H4 (cell line): ENCODE data around the gene NR2F1. TPM values are rescaled to one million over a fixed set of nuclear protein-coding genes. Genes with fewer than 3 reads are reported as not detected.

ENCODE experiments used
- DNase-seq: peaks from one replicate; pipeline ENCODE4 v3.0.0-alpha.2; 2015; ENCODE audit warnings: low spot score
- total RNA-seq: library from RNA; depleted of rRNA; stranded (reverse); fragments of >200 nt; shearing (Covaris generic); gene quantifications from 2 replicates; pipeline ENCODE4 v1.2.3, GENCODE V29; 2014

The NR2F1 gene
- total RNA-seq, 1 experiment from 2014 or later, result 6.5 TPM

DNA sequence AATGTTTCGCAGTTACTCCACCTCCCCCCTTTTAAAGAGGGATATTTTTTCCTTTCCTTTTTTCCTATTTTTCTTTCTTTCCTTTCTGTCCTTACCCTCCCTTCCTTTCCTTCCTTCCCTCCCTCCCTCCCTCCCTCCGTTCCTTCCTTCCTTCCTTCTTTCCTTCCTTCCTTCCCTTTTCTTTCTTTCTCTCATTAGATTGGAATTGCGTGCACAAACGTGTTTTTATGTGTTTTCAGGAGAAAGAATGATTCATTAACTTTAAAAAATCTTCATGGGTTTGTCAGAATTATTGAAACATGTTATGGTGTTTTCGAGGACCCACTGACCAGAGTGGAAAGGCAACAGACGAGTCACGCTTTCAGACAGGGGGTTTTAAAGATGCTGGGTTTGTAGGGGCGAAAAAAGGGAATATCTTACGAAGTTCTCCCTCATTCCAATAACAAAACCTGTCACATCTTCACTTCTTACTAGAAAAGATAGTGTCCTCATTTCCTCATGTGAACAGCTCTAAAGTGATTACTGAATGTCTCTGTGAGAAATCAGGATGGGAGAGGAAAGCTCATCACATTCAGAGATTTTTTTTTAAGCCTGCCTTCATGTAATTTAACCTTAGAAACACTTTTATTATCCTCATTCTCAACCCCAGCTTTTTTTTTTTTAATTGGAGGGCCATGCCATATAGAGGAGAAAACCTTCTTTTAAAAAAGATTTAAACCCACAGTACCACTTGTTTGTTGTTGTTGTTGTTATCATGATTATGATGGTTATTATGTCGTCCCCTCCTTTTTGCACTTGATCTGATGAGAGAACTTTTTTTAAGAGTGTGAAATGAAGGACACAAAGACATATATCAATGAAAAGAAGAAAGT, 21.9 kb downstream of the NR2F1 start:
- DNase-seq, result no peak

GRCh38 chr5:93606382-93606752, 23.3 kb downstream of the NR2F1 start:
- DNase-seq, result no peak

GRCh38 chr5:93607367-93608258, 24.6 kb downstream of the NR2F1 start:
- DNase-seq, result peak; percentile 42

GRCh38 chr5:93608855-93609254, 25.8 kb downstream of the NR2F1 start:
- no peak for DNase-seq

DNA sequence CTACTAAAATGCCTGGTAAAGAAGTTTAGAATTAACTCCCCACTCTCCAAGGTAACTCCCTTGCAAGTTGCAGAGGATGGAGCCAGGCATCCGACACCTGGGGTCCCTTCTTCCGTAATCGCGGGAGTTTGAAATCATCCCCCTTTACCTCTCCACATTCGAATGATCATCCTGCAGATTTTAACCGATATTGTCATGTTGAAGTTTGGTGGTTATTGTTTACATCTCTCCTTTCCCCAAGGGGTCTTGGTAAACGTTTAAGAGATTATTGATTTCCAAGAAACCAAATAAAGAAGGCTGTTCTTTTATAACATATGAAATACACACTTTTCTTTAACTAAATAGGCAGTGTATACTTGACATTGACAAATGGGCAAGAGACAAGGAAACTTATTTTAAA, 26.7 kb downstream of the NR2F1 start:
- no peak for DNase-seq

DNA sequence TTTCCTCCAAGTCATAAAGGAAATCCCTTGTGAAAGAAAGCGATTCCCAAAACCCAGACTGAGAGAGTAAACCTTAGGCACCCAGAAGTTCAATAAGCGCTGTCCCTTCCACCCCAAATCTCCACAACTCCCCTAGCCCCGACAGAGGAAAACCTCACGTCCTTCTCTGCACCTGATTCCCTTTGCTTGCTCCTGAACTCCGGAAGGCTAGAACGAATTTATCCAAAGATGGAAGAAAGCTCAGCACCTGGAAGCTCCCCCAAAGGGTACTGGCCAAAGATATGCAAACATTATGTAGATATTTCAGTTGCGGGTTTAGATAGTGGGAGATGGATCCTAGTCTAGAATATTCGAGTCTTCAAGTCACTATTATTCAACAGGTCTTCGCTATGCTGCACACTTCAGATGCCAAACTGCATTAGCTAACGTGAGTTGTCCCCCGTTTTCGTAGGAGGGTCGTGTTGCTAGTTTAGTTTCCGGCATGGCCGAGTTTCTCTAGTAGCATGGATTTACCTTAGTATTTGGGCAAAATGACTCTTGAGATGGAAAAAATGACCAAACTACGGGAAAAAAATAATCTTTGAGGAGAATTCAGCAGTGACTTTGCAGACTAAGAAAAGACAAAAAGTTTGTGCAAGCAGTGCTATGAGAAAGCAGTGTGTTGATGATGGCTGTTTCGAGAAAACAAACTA, 27.7 kb downstream of the NR2F1 start:
- no peak for DNase-seq

- no peak for DNase-seq
These were observed 28.4 kb downstream of the NR2F1 start for GRCh38 chr5:93611273-93611975.

DNA sequence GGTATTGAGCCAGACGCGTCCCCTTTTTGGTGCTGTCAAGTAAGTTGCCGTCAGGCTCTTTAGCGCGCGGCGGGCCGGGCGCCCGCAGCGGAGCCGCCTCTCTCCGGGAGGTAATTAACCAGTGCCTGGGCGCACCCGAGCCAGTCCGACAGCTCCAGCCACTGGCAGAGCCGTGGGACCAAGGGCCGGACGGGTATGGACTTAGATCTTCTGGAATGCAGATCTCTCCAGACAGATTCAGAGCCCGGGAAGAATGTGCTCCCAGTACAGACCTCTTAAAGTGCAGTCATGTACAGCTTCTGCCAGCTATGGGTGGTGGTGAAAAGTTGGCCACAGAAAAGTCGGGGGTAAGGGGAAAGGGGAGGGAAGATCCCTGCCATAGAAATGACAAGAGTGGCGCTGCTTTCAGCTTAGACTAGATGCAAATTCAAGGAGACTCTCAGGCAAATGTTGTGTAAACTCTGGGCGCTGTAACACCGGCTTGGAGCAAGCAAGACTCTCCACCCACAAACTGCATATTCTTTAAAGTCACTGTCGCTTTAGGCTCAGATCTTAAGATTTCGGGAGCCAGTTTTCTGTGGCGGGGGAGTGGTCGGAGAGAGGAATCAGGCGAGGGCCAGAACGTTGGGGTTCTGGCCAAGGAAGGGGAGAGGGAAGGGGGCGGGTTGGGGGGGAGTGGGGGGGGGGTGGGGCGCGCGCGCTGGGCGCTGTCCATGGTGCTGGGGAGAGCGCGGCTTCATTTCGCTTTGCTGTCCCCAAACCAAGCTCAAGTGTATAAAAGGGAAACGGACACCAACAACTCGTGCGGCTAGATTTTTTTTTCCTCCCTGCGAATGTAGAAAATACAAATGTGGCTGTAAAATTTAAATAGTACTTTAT, 29.2 kb downstream of the NR2F1 start:
- DNase-seq, result no peak

- DNase-seq, result no peak
These were observed 29.8 kb downstream of the NR2F1 start for GRCh38 chr5:93612855-93613243.

DNA sequence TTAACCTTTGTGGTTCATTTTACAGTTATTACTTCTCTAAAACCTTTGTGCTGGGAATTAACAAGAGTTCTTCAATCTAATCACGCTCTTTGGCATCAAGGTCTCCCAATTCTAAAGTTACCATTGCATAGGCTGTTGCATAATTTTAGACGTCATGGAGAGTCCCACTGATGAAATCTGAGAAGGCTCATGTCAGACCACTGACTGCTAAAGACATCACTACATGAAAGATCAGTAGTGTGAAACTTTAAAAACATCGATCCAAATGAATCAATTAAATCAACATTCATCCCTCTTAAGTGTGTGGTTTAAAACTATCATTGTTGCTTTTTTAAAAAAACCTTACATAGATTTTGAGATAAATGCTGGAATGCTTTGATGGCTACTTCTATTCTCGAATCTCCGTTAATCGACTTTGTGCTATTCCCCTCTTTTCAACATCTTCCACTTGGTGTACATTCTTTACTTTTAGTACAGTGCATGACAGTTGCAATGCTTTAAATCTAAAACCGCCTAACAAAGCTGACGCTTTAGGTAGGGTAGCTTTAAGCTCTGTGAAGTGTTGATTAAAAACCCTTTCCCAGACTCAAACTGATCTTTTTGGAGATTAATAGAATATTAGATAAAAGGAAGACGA, 33.6 kb downstream of the NR2F1 start:
- no peak for DNase-seq

- peak; percentile 74 for DNase-seq
These were observed 37.7 kb downstream of the NR2F1 start for GRCh38 chr5:93620487-93621326.

DNA sequence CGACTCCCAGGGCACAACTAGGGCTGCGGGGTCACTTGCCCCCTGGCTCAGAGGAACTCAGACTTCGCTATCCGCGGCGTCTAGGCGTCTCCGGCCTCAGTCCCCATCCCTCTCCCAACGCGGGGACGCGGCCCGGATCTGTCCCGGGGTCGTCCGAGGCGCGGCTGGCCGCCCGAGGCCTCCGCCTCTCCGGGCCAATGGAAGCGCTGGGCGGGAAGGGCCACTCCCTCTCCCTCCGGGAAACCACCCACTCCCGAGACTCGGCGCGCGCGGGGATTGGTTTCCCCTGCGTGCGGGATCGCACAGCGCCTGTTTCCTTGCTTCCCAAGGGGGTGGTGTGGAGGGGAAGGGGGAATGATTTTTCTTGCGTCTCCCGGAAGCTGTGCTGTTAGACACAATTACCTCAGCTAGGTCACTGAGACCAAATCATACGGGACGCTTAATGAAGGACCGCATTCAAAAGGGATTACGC, 38.3 kb downstream of the NR2F1 start:
- DNase-seq, result peak; percentile 79

DNA sequence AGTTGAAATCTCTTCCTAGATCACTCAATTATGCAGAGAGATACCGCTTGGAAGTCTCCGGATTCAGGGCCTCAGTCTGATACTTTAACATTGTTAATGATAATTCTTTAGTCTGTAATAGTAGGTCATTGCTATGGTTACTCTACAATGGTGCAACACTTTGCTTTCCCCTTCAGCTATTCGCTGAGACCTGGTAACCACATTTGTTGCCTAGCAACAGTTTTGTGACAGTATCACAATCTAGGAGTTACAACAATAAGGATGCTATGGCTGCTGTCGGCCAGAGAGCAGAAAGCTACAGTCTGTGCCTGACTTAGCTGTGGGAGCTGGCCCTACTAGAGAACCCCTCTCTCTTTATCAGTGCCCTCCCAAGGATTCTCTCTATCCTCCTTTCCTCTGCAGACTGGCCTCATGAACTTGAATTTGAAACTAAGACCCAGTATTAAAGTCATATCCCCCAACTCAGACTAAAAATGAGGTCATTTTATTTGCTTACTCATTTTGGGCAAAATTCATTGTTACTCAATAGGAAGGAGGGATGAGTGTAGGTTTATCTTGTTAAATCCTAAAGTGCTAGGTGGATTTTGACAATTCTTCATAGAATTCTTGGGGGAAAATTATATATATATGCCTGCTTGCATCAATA, 39.3 kb downstream of the NR2F1 start:
- DNase-seq, result peak; percentile 48

- DNase-seq, result no peak
These were observed 40.1 kb downstream of the NR2F1 start for GRCh38 chr5:93623153-93623552.

DNA sequence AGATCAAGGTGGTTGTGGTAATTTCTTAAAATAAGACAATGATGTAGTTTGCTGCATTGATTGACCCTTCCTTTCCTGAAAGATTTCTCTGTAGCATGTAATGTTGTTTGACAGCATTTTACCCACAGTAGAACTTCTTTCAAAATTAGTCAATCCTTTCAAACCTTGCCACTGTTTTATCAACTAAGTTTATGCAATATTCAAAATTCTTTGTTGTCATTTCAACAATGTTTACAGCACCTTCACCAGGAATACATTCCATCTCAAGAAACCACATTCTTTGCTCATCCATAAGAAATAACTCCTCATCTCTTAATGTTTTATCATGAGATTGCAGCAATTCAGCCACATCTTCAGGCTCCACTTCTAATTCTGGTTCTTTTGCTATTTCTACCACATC, 43.8 kb downstream of the NR2F1 start:
- DNase-seq, result no peak

DNA sequence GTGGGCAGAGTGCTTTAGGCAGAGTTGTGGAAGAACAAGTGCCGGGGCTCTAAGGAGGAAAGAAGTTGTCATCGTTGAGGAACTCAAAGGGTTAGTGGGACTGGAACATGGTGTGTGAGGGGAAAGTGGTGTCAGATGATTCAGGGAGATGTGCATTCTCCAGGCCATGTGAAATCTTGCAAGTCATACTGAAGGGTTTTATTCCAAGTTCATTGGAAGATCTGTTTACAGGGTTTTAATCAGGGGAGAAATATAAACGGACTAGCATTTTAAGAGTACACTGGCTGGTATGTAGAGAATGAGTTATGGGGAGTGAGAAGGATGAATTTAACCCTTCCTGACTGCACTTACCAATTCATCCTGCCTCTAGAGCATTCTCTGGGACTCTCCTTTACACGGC, 49.3 kb downstream of the NR2F1 start:
- no peak for DNase-seq

DNA sequence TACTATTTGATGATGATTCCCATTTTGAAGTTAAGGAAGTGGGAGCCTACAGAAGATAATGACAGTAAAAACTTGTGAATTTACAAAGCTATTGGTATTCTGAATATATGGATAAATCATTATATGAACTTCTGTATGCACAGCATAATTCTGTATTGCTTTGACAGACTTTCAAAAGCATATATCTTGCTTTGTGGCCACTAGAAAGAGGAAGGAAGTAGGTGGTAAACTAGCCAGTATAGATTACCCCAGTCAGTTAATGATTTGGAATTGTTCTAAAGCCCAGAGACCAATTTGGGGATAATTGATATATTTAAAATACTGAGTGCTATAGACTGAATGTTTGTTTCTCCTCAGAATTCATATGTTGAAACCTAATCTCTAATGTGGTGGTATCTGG, 53.0 kb downstream of the NR2F1 start:
- no peak for DNase-seq

DNA sequence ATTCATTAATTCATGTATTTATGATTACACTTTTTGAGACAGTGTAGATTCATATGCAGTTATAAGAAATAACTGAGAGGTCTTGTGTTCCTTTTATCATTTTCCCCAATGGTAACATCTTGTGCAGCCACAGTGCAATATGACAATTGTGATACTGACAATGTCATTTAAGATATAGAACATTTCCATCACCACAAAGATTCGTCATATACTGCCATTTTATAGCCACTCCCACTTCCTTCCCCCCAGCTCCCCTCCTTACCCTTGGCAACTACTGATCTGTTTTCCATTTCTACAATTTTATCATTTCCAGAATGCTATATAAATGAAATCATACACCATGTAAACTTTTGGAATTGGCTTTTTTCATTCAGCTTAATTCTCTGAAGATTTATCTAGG, 53.8 kb downstream of the NR2F1 start:
- no peak for DNase-seq

DNA sequence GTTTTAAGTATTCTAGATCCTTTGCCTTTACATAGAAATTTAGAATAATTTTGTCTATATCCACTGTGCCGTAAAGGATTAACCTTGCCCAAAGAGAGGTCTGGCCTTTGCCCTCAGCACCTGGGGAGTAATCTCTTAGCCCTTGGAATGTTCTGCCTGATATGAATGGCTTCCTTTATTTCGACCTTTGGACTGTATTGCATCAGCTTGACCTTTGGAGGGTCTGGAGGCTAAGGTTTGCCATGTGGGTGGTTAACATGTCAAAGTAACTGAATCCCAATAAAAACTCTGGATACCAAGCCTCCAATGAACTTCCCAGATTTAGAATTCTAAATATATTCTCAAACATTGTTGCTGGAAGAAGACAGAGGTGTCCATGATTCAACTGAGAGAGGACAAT, 54.7 kb downstream of the NR2F1 start:
- DNase-seq, result no peak
